NCI-H2029 treated with DMSO at 0.1 percent for 48 hours (cell line): Measurements from ENCODE around the gene MYO7A.

Source experiments
- DNase-seq: peaks from one replicate; lab custom pipeline; 2025; lab: John Stamatoyannopoulos, UW

Gene MYO7A

GRCh38 chr11:77184136-77184860, 56.3 kb downstream of the MYO7A start:
- no peak for DNase-seq

GRCh38 chr11:77186302-77186701, 58.3 kb downstream of the MYO7A start:
- DNase-seq = no peak

- no peak for DNase-seq
Measured at GRCh38 chr11:77187111-77187750, 59.2 kb downstream of the MYO7A start.

GRCh38 chr11:77187776-77188632, 60.0 kb downstream of the MYO7A start:
- peak; percentile 77 for DNase-seq

GRCh38 chr11:77188633-77189491, 60.8 kb downstream of the MYO7A start:
- DNase-seq = peak; percentile 30

- no peak for DNase-seq
Measured at GRCh38 chr11:77189588-77190210, 61.7 kb downstream of the MYO7A start.

- no peak for DNase-seq
Measured at GRCh38 chr11:77190331-77191075, 62.5 kb downstream of the MYO7A start.

GRCh38 chr11:77191429-77191822, 63.4 kb downstream of the MYO7A start:
- no peak for DNase-seq

GRCh38 chr11:77191823-77192495, 63.9 kb downstream of the MYO7A start:
- DNase-seq = peak; percentile 88

- no peak for DNase-seq
Measured at GRCh38 chr11:77193167-77193566, 65.1 kb downstream of the MYO7A start.

GRCh38 chr11:77193911-77194830, 66.1 kb downstream of the MYO7A start:
- DNase-seq = no peak

GRCh38 chr11:77195071-77195755, 67.2 kb downstream of the MYO7A start:
- no peak for DNase-seq

- no peak for DNase-seq
Measured at GRCh38 chr11:77196961-77197360, 68.9 kb downstream of the MYO7A start.

GRCh38 chr11:77197626-77198320, 69.7 kb downstream of the MYO7A start:
- DNase-seq = no peak

- no peak for DNase-seq
Measured at GRCh38 chr11:77198440-77198849, 70.4 kb downstream of the MYO7A start.

GRCh38 chr11:77199137-77199745, 71.2 kb downstream of the MYO7A start:
- DNase-seq = no peak
